ENCODE results near the gene RTP1. TPM values are rescaled to one million over a fixed set of nuclear protein-coding genes. Genes with fewer than 3 reads are reported as not detected.

Gene RTP1
- total and polyA plus RNA-seq, 2 experiments from 2014 or later, result 4.4 to 6.3 TPM

DNA sequence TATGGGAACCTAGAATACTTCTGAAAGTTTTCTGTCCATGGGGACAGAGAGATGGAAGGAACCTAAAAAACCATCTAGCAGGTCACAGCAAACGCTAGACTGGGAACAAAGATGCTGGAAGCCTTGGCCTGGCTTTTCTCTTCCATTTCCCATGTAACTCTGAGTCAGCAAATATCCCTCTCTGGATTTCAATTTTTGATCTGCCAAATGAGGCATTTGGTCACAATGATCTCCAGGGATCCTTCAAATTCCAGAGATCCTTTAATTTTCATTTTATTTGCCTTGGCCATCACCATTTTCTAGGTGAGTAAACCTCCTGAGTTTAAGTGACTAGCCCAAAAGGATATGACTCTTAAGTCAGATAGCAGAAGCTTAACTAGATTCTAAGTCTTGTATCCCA lies 39.7 kb downstream of the RTP1 start (continued):
- TF ChIP-seq CREB1 (CRISPR knock-in tag; IDR thresholded peaks at IDR 0.05; ENCODE audit: low read depth), result no peak
- TF ChIP-seq STAT1 (IDR thresholded peaks at IDR 0.05; ENCODE audit: unreplicated experiment), result no peak
- TF ChIP-seq ZNF114 (CRISPR knock-in tag; IDR thresholded peaks at IDR 0.05), result no peak
- TF ChIP-seq, protein P1, sequence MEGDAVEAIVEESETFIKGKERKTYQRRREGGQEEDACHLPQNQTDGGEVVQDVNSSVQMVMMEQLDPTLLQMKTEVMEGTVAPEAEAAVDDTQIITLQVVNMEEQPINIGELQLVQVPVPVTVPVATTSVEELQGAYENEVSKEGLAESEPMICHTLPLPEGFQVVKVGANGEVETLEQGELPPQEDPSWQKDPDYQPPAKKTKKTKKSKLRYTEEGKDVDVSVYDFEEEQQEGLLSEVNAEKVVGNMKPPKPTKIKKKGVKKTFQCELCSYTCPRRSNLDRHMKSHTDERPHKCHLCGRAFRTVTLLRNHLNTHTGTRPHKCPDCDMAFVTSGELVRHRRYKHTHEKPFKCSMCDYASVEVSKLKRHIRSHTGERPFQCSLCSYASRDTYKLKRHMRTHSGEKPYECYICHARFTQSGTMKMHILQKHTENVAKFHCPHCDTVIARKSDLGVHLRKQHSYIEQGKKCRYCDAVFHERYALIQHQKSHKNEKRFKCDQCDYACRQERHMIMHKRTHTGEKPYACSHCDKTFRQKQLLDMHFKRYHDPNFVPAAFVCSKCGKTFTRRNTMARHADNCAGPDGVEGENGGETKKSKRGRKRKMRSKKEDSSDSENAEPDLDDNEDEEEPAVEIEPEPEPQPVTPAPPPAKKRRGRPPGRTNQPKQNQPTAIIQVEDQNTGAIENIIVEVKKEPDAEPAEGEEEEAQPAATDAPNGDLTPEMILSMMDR (conservative IDR thresholded peaks at IDR 0.05; ENCODE audit: low read depth in 2 of 2), result no peak
- TF ChIP-seq JUNB (IDR thresholded peaks at IDR 0.05; ENCODE audit: unreplicated experiment), result no peak
- no peak for TF ChIP-seq REST (IDR thresholded peaks at IDR 0.05; ENCODE audit: unreplicated experiment)
- no peak for TF ChIP-seq ETS1 (IDR thresholded peaks at IDR 0.05)
- TF ChIP-seq EZH2phosphoT487 (IDR thresholded peaks at IDR 0.05; ENCODE audit: unreplicated experiment), result no peak

DNA sequence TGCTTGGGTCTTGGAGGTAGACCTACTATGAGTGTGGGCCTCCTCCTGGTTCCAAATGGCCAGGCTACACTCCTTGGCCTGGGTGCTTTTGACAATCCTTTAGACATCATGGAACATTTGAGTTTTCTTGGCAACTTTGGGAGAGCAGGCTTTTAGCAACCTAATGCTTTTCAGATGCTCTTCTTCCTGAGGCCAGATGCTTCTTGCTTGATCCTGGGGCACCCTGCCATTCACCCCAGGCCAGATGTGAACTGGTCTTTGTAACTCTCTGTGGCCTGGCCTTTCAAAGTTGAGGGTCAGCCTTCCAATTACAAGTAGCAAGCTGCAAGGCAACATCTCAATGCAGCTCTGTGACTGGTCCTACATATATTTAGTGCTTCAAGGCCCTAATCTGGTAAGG lies 40.5 kb downstream of the RTP1 start:
- H3K4me1 Mint-ChIP-seq, result no peaks in the 10 kb centered on the region
- ATAC-seq, result no peak
- 0 out of 2 replicates have a peak, but pooled peaks cover 16% of the 10 kb centered on the region for H3K9me2 ChIP-seq (ENCODE audit: insufficient read depth)
- TF ChIP-seq, protein P2, sequence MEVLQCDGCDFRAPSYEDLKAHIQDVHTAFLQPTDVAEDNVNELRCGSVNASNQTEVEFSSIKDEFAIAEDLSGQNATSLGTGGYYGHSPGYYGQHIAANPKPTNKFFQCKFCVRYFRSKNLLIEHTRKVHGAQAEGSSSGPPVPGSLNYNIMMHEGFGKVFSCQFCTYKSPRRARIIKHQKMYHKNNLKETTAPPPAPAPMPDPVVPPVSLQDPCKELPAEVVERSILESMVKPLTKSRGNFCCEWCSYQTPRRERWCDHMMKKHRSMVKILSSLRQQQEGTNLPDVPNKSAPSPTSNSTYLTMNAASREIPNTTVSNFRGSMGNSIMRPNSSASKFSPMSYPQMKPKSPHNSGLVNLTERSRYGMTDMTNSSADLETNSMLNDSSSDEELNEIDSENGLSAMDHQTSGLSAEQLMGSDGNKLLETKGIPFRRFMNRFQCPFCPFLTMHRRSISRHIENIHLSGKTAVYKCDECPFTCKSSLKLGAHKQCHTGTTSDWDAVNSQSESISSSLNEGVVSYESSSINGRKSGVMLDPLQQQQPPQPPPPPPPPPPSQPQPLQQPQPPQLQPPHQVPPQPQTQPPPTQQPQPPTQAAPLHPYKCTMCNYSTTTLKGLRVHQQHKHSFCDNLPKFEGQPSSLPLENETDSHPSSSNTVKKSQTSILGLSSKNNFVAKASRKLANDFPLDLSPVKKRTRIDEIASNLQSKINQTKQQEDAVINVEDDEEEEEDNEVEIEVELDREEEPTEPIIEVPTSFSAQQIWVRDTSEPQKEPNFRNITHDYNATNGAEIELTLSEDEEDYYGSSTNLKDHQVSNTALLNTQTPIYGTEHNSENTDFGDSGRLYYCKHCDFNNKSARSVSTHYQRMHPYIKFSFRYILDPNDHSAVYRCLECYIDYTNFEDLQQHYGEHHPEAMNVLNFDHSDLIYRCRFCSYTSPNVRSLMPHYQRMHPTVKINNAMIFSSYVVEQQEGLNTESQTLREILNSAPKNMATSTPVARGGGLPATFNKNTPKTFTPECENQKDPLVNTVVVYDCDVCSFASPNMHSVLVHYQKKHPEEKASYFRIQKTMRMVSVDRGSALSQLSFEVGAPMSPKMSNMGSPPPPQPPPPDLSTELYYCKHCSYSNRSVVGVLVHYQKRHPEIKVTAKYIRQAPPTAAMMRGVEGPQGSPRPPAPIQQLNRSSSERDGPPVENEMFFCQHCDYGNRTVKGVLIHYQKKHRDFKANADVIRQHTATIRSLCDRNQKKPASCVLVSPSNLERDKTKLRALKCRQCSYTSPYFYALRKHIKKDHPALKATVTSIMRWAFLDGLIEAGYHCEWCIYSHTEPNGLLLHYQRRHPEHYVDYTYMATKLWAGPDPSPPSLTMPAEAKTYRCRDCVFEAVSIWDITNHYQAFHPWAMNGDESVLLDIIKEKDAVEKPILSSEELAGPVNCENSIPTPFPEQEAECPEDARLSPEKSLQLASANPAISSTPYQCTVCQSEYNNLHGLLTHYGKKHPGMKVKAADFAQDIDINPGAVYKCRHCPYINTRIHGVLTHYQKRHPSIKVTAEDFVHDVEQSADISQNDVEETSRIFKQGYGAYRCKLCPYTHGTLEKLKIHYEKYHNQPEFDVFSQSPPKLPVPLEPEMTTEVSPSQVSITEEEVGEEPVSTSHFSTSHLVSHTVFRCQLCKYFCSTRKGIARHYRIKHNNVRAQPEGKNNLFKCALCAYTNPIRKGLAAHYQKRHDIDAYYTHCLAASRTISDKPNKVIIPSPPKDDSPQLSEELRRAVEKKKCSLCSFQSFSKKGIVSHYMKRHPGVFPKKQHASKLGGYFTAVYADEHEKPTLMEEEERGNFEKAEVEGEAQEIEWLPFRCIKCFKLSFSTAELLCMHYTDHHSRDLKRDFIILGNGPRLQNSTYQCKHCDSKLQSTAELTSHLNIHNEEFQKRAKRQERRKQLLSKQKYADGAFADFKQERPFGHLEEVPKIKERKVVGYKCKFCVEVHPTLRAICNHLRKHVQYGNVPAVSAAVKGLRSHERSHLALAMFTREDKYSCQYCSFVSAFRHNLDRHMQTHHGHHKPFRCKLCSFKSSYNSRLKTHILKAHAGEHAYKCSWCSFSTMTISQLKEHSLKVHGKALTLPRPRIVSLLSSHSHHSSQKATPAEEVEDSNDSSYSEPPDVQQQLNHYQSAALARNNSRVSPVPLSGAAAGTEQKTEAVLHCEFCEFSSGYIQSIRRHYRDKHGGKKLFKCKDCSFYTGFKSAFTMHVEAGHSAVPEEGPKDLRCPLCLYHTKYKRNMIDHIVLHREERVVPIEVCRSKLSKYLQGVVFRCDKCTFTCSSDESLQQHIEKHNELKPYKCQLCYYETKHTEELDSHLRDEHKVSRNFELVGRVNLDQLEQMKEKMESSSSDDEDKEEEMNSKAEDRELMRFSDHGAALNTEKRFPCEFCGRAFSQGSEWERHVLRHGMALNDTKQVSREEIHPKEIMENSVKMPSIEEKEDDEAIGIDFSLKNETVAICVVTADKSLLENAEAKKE (CRISPR knock-in tag; IDR thresholded peaks at IDR 0.05), result no peak
- no peak for TF ChIP-seq REST (IDR thresholded peaks at IDR 0.05; ENCODE audit: unreplicated experiment)

More for the DNA sequence above, 40.5 kb downstream of the RTP1 start:
- H3K4me1 ChIP-seq (ENCODE audit: insufficient read depth), result no peaks in the 10 kb centered on the region
- H3K27ac ChIP-seq (ENCODE audit: low read depth), result no peak overlapping the region
- H3K79me2 ChIP-seq (replicated peaks; ENCODE audit: insufficient read depth), result no peaks in the 10 kb centered on the region
- H3F3A ChIP-seq (replicated peaks; ENCODE audit: low read depth), result no peaks in the 10 kb centered on the region
- H3K4me3 ChIP-seq, result no peak overlapping the region
- H3K27me3 ChIP-seq (ENCODE audit: insufficient read depth), result no peaks in the 10 kb centered on the region
- H3K27ac Mint-ChIP-seq, result no peak overlapping the region
- H3K27me3 Mint-ChIP-seq (ENCODE audit: insufficient read depth, low read depth, poor library complexity), result no peaks in the 10 kb centered on the region
- peaks cover 4% of the 10 kb centered on the region; the same call in 2 of the 3 replicates for H3K9me3 Mint-ChIP-seq
- no peaks in the 10 kb centered on the region for H3K36me3 Mint-ChIP-seq (ENCODE audit: low read depth)
- H4K20me1 ChIP-seq (replicated peaks; ENCODE audit: insufficient read depth), result no peaks in the 10 kb centered on the region
- H3K4me3 Mint-ChIP-seq, result no peak overlapping the region
- DNase-seq (ENCODE audit: low spot score), result no peak
- no peaks in the 10 kb centered on the region for H3K36me3 ChIP-seq (ENCODE audit: insufficient read depth)
- no peak overlapping the region for H3K4me2 ChIP-seq
- no peak overlapping the region for H2AFZ ChIP-seq
